Measurements from ENCODE around the gene FGD3. TPM values are rescaled to one million over a fixed set of nuclear protein-coding genes. Genes with fewer than 3 reads are reported as not detected.

Gene FGD3
- total RNA-seq, 3 donors from 2014 or later (not counting 1 experiment from before 2014, with no cell fraction given), result 133 to 204 (median 193) TPM

DNA sequence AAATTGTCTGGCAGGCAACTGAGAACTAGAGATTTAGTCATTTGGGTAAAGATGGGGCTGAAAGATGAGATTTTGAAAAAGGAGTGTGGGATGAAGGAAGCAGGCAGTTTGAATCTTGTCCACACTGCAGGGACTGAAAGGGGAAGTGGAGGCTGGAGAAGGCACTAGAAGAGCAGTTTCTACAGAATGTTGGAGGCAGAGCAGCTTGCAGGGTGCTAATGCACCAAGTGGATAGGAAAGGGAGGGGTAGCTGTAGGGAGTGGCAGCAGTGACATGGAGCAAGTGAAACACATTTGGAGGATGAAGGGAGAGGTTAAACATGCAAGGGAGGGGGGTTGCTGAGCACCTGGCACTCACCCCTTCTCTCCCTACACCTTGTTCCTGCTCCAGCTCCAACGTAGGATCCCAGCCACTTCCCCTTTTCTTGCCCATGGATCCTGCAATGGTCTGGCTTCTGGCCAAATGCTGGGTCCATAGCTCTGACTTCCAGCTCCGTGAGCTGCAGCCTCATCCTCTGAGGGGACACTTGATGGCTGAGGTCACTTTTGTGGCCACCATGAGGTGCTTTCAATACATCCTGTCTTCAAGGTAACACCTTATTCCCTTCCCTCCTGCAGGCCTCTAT lies 30.0 kb upstream of the FGD3 start:
- H3K27me3 Mint-ChIP-seq (ENCODE audit: low read depth in 2 of 2), result peaks cover 13 to 19% of the 10 kb centered on the region in 2 donors
- no peaks in the 10 kb centered on the region for H3K36me3 Mint-ChIP-seq
- TF ChIP-seq, protein P1, sequence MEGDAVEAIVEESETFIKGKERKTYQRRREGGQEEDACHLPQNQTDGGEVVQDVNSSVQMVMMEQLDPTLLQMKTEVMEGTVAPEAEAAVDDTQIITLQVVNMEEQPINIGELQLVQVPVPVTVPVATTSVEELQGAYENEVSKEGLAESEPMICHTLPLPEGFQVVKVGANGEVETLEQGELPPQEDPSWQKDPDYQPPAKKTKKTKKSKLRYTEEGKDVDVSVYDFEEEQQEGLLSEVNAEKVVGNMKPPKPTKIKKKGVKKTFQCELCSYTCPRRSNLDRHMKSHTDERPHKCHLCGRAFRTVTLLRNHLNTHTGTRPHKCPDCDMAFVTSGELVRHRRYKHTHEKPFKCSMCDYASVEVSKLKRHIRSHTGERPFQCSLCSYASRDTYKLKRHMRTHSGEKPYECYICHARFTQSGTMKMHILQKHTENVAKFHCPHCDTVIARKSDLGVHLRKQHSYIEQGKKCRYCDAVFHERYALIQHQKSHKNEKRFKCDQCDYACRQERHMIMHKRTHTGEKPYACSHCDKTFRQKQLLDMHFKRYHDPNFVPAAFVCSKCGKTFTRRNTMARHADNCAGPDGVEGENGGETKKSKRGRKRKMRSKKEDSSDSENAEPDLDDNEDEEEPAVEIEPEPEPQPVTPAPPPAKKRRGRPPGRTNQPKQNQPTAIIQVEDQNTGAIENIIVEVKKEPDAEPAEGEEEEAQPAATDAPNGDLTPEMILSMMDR (IDR thresholded peaks at IDR 0.05), result no peak

DNA sequence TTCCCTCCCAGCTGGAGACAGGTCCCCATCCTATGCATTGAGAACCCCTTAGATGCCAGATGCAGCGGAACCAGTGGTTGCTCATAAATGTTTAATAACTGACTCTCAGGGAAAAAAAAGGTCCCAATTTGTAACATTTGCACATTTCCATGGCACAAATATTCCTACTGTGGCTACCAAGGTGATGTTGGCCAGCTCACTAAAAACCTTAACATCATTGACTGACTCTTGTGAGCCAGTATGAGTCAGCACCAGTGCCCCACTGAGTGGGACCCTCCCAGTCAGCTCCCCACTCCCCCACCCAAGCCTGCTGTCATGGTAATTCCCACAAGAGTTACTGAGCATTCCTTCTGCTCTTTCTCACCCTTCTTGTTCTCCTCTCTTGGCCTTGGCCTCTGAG lies 26.9 kb upstream of the FGD3 start:
- ATAC-seq (no peak), DNase-seq (no peak)
- Histone ChIP-seq H3K27ac (ENCODE audit: low read length) (no peak overlapping the region), H3K27me3 (ENCODE audit: control insufficient read depth, insufficient read depth, low read length) (no peaks in the 10 kb centered on the region), H3K4me1 (ENCODE audit: control insufficient read depth, insufficient read depth, low read length) (no peaks in the 10 kb centered on the region), H3K36me3 (ENCODE audit: control insufficient read depth, insufficient read depth, low read length) (no peaks in the 10 kb centered on the region), H3K9me3 (ENCODE audit: control insufficient read depth, insufficient read depth, low read length) (no peaks in the 10 kb centered on the region), H3K4me3 (ENCODE audit: low read length) (no peak overlapping the region)
- Mint-ChIP-seq H3K9me3 (no peaks in the 10 kb centered on the region), H3K36me3 (no peaks in the 10 kb centered on the region), H3K4me3 (no peak overlapping the region), H3K27me3 (ENCODE audit: low read depth in 2 of 2) (peaks cover 6 to 10% of the 10 kb centered on the region in 2 donors), H3K4me1 (no peaks in the 10 kb centered on the region), H3K27ac (no peak overlapping the region)
- WGBS (ENCODE audit: insufficient coverage), result 97% methylated on average over 1 of the region's 1 CpG
- TF ChIP-seq, protein P1 (IDR thresholded peaks at IDR 0.05), result no peak
- intact Hi-C loops (cut with micrococcal nuclease), result no loop called here

More for the DNA sequence above, 30.0 kb upstream of the FGD3 start:
- Mint-ChIP-seq H3K9me3 (no peaks in the 10 kb centered on the region), H3K4me1 (no peaks in the 10 kb centered on the region), H3K4me3 (no peak overlapping the region), H3K27ac (no peak overlapping the region)
- H3K27me3 ChIP-seq (ENCODE audit: control insufficient read depth, insufficient read depth, low read length), result peaks cover 2% of the 10 kb centered on the region
- no peak overlapping the region for H3K27ac ChIP-seq (ENCODE audit: low read length)
- H3K9me3 ChIP-seq (ENCODE audit: control insufficient read depth, insufficient read depth, low read length), result no peaks in the 10 kb centered on the region
- no peaks in the 10 kb centered on the region for H3K4me1 ChIP-seq (ENCODE audit: control insufficient read depth, insufficient read depth, low read length)
- H3K36me3 ChIP-seq (ENCODE audit: control insufficient read depth, insufficient read depth, low read length), result no peaks in the 10 kb centered on the region
- intact Hi-C loops (cut with micrococcal nuclease), result no loop called here
- ATAC-seq (no peak), DNase-seq (no peak)
- H3K4me3 ChIP-seq (ENCODE audit: low read length), result no peak overlapping the region
- 21% methylated on average over 2 of the region's 2 CpGs for whole genome bisulfite sequencing (ENCODE audit: insufficient coverage)

DNA sequence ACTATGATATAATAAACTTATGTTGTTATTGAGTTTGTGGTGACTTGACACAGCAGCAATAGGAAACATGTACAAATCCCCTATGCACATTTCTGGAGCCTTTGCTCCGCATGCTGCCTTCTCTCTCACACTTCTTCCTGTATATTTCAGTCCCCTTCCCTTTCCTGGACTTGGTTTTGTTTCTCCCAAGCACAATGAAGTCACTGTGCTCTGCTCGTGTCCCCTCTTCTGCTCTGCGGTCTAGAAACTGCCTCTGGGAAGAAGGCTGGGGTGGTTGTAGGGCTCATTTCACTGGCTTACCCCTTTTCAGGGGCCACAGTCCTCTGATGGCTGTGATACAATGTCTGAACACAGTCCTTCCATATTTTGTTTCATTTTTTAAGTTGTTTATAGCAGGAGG lies 15.7 kb upstream of the FGD3 start:
- no peak for DNase-seq
- 54% methylated on average over 3 of the region's 3 CpGs for WGBS (ENCODE audit: insufficient coverage)
- no peaks in the 10 kb centered on the region for H3K36me3 ChIP-seq (ENCODE audit: control insufficient read depth, insufficient read depth, low read length)
- H3K4me1 ChIP-seq (ENCODE audit: control insufficient read depth, insufficient read depth, low read length), result no peaks in the 10 kb centered on the region
- intact Hi-C loops (cut with micrococcal nuclease), result no loop called here
- TF ChIP-seq, protein P1 (IDR thresholded peaks at IDR 0.05), result no peak
- no peaks in the 10 kb centered on the region for H3K9me3 Mint-ChIP-seq
- ATAC-seq, result no peak
- no peaks in the 10 kb centered on the region for H3K4me1 Mint-ChIP-seq
- no peaks in the 10 kb centered on the region for H3K27me3 ChIP-seq (ENCODE audit: control insufficient read depth, insufficient read depth, low read length)
- no peak overlapping the region for H3K27ac Mint-ChIP-seq
- no peak overlapping the region for H3K4me3 ChIP-seq (ENCODE audit: low read length)
- H3K4me3 Mint-ChIP-seq, result no peak overlapping the region
- no peak overlapping the region for H3K27ac ChIP-seq (ENCODE audit: low read length)
- no peaks in the 10 kb centered on the region for H3K36me3 Mint-ChIP-seq
- peaks cover 10 to 27% of the 10 kb centered on the region in 2 donors for H3K27me3 Mint-ChIP-seq (ENCODE audit: low read depth in 2 of 2)
- H3K9me3 ChIP-seq (ENCODE audit: control insufficient read depth, insufficient read depth, low read length), result no peaks in the 10 kb centered on the region

DNA sequence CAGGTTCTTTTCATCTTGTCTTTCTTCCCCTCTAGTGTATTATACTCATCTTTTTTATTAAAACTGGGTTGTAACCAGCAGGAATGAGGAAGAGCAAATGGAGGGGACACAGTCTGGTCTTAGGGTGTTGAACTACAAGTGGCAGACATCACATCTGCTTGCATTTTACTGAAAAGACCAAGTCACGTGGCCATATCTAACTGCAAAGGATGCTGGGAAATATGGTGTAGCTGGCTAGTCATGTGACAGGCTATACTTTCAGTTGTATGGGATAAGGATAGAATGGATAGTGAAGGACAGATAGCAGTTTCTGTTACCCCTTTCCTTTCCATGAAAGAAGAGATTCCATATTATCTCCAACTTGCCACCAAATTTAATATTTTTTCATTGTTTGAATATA lies 13.0 kb upstream of the FGD3 start:
- TF ChIP-seq, protein P1 (IDR thresholded peaks at IDR 0.05), result no peak
- no peaks in the 10 kb centered on the region for H3K36me3 Mint-ChIP-seq
- ATAC-seq (no peak), DNase-seq (no peak)
- Histone ChIP-seq H3K36me3 (ENCODE audit: control insufficient read depth, insufficient read depth, low read length) (no peaks in the 10 kb centered on the region), H3K9me3 (ENCODE audit: control insufficient read depth, insufficient read depth, low read length) (no peaks in the 10 kb centered on the region), H3K4me3 (ENCODE audit: low read length) (no peak overlapping the region), H3K27me3 (ENCODE audit: control insufficient read depth, insufficient read depth, low read length) (no peaks in the 10 kb centered on the region), H3K27ac (ENCODE audit: low read length) (no peak overlapping the region), H3K4me1 (ENCODE audit: control insufficient read depth, insufficient read depth, low read length) (no peaks in the 10 kb centered on the region)
- no peak overlapping the region for H3K4me3 Mint-ChIP-seq
- intact Hi-C loops (cut with micrococcal nuclease), result no loop called here
- H3K4me1 Mint-ChIP-seq, result no peaks in the 10 kb centered on the region
- no peaks in the 10 kb centered on the region for H3K9me3 Mint-ChIP-seq
- peaks cover 17 to 45% of the 10 kb centered on the region in 2 donors for H3K27me3 Mint-ChIP-seq (ENCODE audit: low read depth in 2 of 2)
- no peak overlapping the region for H3K27ac Mint-ChIP-seq
- WGBS (ENCODE audit: insufficient coverage), result 94% methylated on average over 1 of the region's 1 CpG

Measured in natural killer cell (primary cell).